ENCODE results near the gene ZNF681.

GRCh38 chr19:23800271-23800670 is 41.6 kb upstream of the ZNF681 start:
- TF ChIP-seq CTCF (IDR thresholded peaks at IDR 0.05; ENCODE audit: low read depth, low read length, poor library complexity, severe bottlenecking): no peak
- TF ChIP-seq EZH2phosphoT487 (IDR thresholded peaks at IDR 0.05; ENCODE audit: borderline replicate concordance, low read length): no peak
